HG03025 (cell line): Measurements from ENCODE around the gene HSDL2.
"Not testable (repeated sequence)": the region's sequence is repeated elsewhere in the genome, so short reads cannot be mapped to it uniquely, and the experiment has no call there.

Experiments
- ATAC-seq: cut with Tn5 transposase; IDR thresholded peaks from one replicate; pipeline ENCODE4 v1.9.1; 2021; ENCODE audit warnings: mild to moderate bottlenecking, moderate library complexity; ENCODE audit not compliant: unreplicated experiment, low FRiP score

The HSDL2 gene

DNA sequence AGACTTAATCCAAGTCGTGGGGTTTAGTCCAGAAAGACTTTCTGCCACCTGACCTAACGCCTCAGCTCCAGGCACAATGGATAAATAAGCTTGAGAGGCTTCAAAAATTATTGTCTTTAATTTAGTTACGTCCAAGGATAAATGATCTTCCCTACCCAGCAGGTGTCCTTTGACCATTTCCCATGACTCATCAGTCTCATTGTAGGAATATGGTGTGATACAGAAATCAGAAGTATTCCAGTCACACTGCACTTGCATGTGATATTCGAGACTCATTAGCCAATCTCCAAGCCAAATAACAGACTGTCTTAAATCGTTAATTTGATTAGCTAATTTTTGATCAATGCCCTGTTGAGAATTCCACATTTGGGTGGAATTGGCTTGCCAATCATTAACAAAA lies 13.2 kb downstream of the HSDL2 start:
- not testable (repeated sequence) for ATAC-seq

DNA sequence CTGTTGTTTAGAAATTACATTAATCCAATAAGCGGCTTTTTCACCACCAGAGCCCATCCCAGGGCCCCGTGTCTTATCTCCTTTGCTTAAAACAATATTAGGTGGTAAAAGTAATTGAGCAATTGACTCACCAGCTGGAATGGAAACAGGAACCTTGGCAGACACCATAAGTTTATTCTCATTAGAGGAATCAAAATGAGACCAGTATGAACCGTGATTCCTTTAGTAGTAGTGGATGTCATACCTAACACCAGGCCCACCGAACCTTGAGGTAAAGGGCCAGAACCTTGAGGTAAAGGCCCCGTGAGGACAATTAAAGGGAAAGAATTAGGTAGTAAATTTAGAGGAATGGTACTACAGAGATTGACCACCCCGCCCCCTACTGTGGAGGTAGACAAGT lies 16.5 kb downstream of the HSDL2 start:
- ATAC-seq: no peak

DNA sequence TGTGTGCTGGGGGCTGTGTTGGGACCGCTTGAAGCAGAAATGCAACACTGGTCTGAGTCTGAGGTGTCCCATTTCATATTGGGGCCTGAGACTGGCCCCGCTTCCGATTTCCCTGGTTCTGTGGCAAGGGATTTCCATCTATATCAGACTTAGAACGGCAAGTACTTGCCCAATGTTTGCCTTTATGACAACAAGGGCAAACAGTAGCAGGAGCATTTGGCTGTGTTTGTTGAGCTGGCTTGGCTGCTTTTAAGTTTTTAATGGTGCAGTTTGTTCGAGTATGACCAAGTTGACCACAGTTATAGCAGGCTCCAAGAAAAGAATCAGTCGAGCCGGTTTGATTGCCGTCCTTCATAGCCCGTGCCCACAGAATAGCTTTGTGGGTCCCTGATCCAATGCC lies 17.0 kb downstream of the HSDL2 start:
- ATAC-seq: no peak

DNA sequence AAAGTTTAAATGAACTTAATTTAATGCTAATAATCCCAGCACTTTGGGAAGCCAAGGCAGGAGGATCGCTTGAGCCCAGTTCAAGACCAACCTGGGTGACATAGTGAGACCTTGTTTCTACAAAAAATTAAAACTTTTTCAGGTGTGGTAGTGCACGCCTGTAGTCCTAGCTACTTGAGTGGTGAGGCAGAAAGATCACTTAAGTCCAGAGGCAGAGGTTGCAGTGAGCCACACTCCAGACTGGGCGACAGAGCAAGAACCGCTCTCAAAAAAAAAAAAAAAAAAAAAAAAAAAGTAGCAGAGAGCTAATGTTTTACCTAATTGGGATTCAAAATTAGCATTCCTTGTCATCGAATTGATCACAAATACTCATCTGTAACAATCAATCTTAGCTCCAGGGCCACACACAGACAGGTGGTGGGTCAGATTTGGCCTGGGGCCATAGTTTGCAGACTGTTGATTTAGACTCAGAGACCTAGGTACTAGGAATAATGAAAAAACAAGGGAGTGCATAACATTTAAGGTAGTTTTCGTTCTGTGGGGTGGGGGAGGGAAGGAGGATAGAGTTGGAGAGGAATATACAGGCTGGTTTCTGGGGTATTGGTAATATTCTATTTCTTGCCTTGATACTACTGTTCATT lies 21.4 kb downstream of the HSDL2 start:
- ATAC-seq: no peak

DNA sequence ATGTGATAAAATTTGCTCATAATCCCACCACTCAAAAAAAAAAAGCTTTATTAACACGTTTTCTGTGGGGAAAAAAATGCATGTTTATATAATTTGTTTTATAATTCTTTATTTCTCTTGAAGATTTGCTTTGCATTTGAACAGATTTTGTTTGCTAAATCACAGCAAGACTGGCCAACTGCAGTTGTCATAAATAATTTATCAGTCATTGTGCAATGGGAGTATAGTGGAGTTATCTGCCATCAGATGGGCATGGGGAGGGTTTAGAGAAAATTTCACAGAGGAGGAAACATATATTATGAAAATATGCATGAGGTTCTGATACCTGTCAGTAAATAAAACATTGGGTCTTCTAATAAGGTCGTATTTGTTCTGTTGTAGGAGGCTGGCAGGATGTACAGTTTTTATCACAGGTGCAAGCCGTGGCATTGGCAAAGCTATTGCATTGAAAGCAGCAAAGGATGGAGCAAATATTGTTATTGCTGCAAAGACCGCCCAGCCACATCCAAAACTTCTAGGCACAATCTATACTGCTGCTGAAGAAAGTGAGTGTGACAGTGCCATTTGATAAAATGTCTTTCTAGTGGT lies 23.8 kb downstream of the HSDL2 start:
- no peak for ATAC-seq

DNA sequence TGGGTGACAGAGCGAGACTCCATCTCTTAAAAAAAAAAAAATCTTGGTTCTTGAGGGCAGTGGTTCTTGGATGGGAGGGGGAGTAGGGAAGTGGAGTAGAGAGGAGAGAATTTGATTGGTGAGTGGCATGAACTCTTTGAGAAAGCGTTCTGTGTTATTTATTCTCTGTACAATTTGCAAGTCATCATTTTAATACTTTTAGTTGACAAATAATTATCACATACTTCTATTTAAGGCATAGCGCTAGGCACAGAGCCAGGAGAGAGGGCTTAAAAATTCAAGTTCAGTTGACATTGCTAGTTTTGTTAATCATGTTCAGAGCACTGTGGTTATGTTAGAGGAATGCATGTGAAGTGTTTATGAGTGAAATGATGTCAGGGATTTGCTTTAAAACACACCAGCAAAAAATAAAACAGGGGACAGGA lies 24.6 kb downstream of the HSDL2 start:
- no peak for ATAC-seq

DNA sequence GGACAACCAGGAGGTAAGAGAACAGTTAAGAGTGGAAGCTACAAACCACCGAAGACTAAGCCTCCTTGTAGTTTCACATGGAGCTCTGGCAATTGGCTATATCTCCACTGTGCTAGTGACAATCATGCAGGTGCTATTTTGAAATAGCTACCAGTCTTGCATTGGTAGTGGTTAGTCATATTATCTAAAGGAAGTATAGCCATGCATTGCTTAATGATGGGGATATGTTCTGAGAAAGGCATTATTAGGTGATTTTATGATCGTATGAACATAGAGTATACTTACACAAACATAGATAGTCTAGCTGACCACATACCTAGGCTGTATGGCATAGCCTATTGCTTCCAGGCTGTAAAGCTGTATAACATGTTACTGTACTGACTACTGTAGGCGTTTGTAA lies 28.4 kb downstream of the HSDL2 start:
- ATAC-seq: no peak

DNA sequence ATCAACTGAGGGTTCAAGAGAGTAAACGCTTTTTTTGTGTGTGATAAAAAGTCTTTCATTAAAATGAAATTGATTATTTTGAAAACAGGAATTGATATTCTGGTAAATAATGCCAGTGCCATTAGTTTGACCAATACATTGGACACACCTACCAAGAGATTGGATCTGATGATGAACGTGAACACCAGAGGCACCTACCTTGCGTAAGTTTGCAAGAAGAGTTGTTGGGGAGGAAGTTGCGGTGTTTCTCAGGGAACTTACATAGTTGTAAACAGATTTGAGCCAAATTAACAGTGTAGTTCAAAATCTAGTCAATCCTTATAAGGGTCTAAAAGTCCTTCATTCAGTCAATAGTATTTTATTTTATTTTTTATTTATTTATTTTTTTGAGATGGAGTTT lies 28.9 kb downstream of the HSDL2 start:
- no peak for ATAC-seq

DNA sequence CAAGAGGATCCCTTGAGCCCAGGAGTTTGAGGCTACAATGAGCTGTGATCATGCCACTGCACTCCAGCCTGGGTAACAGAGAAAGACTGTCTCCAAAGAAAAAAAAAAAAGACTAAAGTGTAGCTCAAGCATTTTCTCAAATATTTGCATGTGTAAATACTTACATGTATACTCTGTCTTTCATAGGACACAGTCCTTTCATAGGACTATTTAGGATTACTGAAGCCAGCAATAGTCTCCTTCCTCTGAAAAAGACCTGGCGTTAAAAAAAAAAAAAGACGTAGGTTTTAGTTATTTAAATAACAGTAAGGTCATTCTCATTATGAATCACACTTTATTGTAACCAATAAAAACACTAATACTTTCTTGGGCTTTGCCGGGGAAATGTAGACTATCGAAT lies 29.9 kb downstream of the HSDL2 start:
- no peak for ATAC-seq

DNA sequence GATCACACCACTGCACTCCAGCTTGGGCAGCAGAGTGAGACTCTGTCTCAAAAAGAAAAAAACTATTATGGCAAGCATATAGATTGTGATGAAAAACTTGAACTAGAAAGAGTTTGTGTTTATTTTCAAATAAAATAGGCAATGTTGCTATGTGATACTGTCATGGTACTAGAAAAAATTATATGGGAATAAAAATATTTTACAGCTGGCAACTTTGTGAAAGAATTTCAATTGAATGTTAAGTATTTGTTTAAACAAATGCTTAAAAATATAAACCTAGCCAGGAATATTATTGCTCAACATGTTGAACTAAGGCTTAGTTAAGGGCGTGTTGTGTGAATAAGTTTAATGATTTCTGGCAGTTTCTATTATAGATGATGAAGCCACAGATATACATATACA lies 31.7 kb downstream of the HSDL2 start:
- no peak for ATAC-seq

DNA sequence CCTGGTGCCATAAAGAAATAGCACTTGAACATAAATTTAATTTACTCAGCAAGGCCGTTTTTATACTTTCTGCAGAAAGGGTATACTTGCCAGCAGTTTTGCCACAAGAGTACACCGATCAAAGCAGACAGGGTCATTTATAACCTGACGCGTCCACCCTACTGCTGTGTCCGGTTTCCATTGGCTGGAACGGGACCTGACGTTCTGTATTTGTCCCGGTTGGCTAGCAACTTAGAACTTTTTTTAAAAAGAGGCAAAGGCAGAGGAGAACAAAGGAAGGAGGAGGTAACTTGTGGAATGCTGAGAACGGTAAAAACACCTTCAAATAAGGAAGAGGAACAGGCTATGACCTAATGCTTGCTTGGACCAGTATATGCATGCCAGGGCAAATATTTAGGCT lies 33.8 kb downstream of the HSDL2 start:
- ATAC-seq: not testable (repeated sequence)

DNA sequence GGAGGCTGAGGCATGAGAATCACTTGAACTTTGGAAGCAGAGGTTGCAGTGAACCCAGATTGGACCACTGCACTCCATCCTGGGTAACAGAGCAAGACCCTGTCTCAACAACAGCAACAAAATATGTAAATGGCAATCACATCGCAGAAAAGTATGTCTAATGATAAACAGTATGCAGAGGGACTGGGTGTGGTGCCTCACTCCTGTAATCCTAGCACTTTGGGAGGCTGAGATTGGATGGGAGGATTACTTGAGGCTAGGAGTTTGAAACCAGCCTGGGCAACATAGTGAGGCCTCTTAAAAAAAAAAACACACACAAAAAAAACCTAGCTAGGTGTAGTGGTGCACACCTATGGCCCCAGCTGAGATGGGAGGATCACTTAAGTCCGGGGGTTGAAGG lies 40.3 kb downstream of the HSDL2 start:
- ATAC-seq: no peak

DNA sequence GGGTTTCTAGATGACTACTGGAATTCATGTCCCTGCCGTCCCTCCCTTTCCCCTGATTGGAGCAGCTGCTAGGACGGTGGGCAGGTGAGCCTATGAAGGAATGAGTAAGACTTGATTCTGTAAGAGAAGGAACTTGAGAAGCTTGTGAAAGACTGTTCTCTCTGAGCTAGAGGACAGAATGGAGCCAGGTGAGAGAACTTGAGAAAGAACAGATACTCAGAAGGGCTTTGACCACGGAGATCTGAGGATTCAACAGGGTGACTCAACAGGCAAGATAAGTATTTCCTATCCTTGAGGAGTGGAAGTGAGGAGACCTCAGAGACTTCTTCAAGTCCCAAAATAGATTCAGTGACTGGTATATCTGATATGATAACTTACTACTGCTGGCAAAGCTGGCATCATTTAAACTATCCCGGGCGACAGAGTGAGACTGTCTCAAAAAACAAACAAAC lies 41.9 kb downstream of the HSDL2 start:
- no peak for ATAC-seq

DNA sequence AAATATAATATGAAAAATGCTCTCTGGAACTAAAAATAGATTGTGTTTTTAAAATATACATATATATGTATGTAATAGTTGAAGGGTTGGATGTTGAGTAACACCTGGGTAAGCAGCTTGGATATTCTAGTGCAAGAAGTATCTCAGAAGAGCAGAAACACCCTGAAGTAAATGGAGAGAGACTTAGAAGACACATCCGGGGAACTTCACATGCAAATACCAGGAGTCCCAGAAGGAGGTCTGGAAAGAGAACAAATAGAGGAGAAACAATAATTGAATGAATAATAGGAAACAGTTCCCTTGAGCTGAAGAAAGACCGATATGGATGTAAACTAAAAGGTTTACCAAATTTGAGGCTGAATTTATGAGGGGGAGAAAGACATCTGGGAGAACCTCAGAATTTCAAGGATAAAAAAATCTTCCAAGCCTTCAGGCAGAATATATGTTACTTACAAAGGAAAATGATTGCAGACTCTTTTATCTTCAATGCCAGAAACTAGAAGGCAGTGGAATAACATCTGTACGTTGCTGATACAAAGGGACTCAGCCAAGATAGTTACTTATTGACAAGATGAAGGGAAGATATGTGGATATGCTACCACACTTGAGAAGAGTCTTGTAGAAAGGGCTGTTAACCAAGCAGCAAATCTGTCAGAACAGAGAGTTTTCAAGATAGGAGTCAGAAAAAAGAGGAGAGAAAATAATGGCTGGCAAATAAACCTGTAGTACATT lies 42.7 kb downstream of the HSDL2 start:
- ATAC-seq: no peak

DNA sequence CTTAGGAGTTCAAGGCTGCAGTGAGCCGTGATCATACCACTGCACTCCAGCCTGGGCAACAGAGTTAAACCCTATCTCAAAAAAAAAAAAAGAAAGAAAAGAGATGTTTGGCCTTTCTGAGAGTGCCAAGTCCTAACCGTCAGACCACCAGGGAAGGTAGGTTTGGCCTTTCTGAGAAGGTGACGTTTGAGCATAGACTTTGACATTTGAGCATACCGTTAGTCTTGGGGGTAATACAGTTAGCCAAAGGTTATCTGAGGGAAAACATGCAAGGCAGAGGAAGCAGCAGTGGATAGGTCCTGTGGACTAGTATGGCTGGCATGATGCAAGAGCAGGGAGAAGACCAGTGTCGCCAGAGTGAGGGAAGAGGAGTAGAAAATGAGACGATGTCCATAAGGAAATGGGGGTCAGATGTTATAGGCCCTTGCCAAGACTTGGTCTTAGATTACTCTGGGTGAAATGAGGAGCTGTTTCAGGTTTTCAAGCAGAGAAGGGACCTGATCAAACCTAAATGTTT lies 50.2 kb downstream of the HSDL2 start:
- no peak for ATAC-seq

DNA sequence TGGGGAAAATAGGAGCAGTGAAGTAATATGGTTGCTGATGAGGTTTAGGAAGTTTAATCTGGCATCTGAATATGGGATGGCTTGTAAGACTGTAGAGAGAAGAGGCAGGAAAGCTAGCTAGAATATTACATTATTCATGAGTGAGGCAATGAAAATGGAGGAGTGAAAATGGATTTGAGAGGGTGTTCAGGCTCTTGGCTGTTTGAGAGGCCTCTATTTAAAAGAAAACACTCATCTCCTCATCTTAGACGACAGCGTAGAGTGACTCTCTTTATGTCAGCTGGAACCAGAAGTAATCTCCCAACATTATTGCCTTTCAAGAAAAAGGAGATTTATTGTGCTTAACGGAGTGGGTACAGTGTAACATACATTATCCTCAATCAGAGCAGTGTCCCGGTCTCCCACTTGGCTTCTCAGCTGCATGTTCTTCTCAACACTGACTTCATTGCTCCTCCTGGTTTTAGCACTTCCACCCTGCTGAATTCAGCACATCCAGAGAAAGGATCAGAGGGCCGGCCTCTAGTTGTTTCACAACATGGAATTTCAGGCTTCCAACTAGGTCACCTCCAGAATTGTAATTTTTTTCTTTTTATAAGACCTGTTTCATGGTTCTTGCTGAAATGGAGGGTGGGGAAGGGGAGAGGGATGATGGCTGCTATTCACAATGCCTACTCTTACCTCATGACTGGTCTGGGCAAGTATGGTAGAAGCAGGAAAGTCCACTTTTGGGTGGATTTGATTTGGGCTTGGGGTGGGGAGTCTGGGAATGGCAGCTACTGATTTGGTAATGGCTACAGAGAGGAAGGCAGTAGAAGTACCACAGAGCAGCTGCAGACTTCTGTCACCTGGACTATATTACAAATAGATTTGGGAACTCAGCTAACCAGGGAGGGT lies 53.8 kb downstream of the HSDL2 start:
- ATAC-seq: no peak

DNA sequence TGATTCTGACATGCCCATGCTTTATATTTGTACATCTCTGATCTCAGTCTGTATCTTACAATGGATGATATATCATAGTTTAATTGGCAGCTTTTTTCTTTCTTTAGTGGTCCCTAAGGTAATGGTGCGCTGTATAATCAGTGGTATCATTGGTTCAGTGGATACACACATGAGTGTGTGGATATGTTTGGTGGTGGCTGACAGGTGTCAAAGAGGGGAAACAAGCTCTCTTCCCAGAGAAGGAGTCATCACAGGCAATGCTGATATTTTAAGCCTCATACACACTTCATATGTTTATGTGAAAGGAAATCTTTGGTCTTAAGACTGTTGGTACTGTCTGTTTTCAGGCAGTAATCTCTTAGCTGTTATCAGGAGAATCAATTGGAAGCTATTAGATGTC lies 54.6 kb downstream of the HSDL2 start:
- ATAC-seq: no peak

DNA sequence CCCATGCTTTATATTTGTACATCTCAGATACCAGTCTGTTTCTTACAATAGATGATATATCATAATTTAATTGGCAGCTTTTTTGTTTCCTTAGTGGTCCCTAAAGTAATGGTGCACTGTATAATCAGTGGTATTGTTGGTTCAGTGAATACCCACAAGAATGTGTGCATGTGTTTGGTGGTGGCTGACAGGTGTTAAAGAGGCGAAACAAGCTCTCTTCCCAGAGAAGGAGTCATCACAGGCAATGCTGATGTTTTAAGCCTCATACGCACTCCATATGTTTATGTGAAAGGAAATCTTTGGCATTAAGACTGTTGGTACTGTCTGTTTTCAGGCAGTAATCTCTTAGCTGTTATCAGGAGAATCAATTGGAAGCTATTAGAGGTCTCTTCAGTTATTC lies 57.5 kb downstream of the HSDL2 start:
- no peak for ATAC-seq

DNA sequence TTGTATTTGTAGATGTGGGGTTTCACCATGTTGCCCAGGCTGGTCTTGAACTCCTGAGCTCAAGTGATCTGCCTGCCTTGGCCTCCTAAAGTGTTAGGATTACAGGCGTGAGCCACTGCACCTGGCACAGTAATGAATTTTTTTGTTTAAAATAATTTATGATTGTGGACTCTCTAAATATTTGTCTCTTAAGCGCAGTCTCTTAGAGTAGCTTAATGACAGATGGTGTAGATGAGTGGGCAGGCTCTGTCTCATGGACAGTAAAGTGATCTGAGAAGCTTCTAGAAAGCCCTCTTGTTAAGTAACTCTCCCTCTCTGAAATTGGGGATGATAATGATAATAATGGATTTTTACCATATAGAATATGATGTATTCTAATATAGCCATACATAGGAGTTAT lies 59.3 kb downstream of the HSDL2 start:
- no peak for ATAC-seq

DNA sequence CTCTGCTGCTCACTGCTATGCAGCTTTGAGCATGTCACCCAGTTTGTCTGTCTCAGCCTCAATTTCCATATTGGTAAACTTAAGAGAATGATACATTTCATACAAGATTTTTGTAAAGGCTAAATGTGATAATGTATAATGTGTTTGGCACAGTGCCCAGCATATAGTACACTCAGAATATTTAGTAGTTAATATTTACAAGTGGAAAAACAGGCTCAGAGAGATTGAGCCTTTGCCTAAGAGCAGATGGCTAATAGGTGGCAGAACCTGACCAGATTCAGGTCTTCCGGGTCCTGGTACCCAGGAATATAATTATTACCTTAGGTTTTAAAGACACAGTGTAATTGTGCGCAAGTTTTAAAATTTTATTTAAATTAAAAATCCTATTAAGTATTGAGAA lies 59.9 kb downstream of the HSDL2 start:
- no peak for ATAC-seq

DNA sequence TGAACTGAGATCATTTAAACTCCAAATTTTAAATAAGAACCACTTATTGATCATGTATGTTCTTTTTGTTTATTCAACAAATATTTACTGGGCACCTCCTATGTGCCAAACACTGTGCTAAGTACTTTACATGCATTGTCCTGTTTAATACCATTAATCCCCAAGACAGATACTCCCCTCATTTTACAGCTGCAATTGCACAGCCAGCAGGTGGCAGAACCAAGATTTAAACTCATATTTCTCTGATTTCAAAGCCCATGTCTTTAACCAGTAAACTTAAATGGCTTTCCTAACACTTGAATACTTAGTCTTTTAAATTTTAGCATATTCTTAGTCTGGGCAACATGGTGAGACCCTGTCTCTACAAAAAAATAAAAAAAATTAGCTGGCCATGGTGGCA lies 63.3 kb downstream of the HSDL2 start:
- no peak for ATAC-seq
